ENCODE results near the gene PSMC1.

DNA sequence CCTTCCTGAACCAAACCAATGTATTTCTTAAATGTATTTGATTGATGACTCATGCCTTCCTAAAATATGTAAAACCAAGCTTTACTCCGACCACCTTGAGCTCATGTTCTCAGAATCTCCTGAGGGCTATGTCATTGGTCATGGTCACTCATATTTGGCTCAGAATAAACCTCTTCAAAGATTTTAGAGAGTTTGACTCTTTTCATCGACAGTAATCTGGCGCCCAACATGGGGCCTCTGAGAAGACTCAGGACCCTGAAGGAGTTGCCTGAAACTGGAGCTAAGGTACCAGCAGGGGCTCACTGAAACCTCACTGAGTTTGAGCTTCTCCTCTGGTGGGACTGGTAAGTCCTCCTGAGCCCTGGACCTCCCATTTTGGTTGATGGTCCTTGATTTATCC, 17.2 kb upstream of the PSMC1 start:
- TF ChIP-seq, protein P1, sequence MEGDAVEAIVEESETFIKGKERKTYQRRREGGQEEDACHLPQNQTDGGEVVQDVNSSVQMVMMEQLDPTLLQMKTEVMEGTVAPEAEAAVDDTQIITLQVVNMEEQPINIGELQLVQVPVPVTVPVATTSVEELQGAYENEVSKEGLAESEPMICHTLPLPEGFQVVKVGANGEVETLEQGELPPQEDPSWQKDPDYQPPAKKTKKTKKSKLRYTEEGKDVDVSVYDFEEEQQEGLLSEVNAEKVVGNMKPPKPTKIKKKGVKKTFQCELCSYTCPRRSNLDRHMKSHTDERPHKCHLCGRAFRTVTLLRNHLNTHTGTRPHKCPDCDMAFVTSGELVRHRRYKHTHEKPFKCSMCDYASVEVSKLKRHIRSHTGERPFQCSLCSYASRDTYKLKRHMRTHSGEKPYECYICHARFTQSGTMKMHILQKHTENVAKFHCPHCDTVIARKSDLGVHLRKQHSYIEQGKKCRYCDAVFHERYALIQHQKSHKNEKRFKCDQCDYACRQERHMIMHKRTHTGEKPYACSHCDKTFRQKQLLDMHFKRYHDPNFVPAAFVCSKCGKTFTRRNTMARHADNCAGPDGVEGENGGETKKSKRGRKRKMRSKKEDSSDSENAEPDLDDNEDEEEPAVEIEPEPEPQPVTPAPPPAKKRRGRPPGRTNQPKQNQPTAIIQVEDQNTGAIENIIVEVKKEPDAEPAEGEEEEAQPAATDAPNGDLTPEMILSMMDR (IDR thresholded peaks at IDR 0.05; ENCODE audit: insufficient read depth, low read length): no peak
- no peak for TF ChIP-seq POLR2AphosphoS5 (IDR thresholded peaks at IDR 0.05; ENCODE audit: low read depth)
- TF ChIP-seq, protein P2, sequence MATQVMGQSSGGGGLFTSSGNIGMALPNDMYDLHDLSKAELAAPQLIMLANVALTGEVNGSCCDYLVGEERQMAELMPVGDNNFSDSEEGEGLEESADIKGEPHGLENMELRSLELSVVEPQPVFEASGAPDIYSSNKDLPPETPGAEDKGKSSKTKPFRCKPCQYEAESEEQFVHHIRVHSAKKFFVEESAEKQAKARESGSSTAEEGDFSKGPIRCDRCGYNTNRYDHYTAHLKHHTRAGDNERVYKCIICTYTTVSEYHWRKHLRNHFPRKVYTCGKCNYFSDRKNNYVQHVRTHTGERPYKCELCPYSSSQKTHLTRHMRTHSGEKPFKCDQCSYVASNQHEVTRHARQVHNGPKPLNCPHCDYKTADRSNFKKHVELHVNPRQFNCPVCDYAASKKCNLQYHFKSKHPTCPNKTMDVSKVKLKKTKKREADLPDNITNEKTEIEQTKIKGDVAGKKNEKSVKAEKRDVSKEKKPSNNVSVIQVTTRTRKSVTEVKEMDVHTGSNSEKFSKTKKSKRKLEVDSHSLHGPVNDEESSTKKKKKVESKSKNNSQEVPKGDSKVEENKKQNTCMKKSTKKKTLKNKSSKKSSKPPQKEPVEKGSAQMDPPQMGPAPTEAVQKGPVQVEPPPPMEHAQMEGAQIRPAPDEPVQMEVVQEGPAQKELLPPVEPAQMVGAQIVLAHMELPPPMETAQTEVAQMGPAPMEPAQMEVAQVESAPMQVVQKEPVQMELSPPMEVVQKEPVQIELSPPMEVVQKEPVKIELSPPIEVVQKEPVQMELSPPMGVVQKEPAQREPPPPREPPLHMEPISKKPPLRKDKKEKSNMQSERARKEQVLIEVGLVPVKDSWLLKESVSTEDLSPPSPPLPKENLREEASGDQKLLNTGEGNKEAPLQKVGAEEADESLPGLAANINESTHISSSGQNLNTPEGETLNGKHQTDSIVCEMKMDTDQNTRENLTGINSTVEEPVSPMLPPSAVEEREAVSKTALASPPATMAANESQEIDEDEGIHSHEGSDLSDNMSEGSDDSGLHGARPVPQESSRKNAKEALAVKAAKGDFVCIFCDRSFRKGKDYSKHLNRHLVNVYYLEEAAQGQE (IDR thresholded peaks at IDR 0.05; ENCODE audit: insufficient replicate concordance, low read depth): no peak
